PC-9 (cell line): ENCODE measurements around the gene COMT.

ENCODE experiments used
- EZH2 ChIP-seq: fragments of 200-600 bp; sonication (generic); IDR thresholded peaks from 2 replicates; pipeline ENCODE4 v1.8.0; 2017; ENCODE audit warnings: antibody characterized with exemption, low read depth
- TF ChIP-seq, protein P1 (sequence below): fragments of 200-600 bp; sonication (generic); conservative IDR thresholded peaks from 2 replicates; pipeline ENCODE4 v1.6.1; 2017; ENCODE audit warnings: mixed run types, antibody characterized with exemption, mild to moderate bottlenecking, moderate library complexity

DNA sequence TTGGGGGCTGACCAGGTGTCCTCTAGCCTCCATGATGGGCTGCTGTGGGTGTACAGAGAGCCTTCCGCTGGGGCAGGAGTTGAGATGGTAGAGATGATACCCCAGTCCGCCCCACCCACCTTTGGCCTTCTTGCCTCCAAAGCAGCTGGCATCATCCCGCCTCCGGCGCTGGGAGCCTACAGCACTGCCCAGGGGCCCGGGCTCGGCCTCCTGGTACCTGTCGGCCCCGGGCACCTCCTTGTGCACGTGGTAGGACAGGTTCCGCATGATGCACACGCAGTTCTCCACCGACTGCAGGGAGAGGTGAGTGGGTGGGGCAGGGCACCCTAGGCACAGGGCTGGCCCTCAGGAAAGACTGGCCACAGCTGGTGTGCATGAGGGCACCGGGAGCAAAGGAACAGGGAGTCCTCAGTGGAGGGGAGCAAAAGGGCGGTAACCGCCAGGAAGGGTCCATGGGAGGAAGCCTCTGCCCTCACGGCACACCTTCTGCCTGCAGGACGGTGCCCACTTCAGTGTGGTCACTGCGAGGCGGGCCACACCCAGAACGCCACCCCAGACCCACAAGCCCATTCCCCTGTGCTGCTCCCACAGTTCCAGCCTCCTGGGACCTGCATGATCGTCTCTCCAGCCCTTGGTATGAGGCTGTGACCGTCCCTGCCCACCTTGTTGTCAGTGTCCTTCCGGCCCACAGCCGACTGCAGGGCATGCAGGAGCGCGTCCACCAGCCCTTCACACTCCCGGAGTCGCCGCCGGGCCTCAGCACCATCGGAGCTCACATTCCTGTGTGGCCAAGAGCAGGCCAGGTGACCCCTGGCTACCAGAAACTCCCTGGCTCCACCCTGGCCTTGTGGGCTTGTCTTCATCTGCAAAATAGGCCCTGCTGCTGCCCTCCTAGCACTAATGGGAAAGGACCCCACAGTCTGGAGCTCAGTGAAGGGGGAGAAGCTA lies 36.0 kb downstream of the COMT start:
- no peak for TF ChIP-seq EZH2
- TF ChIP-seq, protein P1, sequence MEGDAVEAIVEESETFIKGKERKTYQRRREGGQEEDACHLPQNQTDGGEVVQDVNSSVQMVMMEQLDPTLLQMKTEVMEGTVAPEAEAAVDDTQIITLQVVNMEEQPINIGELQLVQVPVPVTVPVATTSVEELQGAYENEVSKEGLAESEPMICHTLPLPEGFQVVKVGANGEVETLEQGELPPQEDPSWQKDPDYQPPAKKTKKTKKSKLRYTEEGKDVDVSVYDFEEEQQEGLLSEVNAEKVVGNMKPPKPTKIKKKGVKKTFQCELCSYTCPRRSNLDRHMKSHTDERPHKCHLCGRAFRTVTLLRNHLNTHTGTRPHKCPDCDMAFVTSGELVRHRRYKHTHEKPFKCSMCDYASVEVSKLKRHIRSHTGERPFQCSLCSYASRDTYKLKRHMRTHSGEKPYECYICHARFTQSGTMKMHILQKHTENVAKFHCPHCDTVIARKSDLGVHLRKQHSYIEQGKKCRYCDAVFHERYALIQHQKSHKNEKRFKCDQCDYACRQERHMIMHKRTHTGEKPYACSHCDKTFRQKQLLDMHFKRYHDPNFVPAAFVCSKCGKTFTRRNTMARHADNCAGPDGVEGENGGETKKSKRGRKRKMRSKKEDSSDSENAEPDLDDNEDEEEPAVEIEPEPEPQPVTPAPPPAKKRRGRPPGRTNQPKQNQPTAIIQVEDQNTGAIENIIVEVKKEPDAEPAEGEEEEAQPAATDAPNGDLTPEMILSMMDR, result no peak
